ENCODE data around the gene PDGFB.

Gene PDGFB

GRCh38 chr22:39175353-39176142 lies 69.2 kb downstream of the PDGFB start:
- DNase-seq (ENCODE audit: low spot score): no peak

- DNase-seq (ENCODE audit: low spot score): no peak
These were observed 70.1 kb downstream of the PDGFB start for GRCh38 chr22:39174498-39175352.

GRCh38 chr22:39173787-39174497 lies 70.8 kb downstream of the PDGFB start:
- no peak for DNase-seq (ENCODE audit: low spot score)
